ENCODE results near the gene TIAL1.
"Not testable (repeated sequence)": the region's sequence is repeated elsewhere in the genome, so short reads cannot be mapped to it uniquely, and the experiment has no call there.

The TIAL1 gene

DNA sequence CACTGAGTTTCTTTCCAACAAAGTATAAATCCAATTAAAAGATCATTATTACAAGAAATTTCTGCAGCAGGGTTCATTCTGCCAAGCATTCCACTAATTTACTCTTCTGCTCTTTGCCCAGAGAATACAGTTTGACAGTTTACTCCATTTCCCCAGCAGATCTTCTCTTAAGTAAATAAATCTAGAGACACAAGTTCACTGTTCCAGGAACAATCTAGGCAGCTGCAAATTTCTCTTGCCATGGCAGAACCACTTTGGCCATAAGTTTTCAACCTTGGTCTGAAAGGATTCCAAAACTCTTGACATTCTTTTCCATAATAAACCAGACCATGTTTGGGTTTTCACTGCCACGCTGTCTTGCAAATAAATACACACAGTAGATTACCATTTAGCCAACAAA lies 65.7 kb downstream of the TIAL1 start:
- DNase-seq (ENCODE audit: low read depth) = no peak

DNA sequence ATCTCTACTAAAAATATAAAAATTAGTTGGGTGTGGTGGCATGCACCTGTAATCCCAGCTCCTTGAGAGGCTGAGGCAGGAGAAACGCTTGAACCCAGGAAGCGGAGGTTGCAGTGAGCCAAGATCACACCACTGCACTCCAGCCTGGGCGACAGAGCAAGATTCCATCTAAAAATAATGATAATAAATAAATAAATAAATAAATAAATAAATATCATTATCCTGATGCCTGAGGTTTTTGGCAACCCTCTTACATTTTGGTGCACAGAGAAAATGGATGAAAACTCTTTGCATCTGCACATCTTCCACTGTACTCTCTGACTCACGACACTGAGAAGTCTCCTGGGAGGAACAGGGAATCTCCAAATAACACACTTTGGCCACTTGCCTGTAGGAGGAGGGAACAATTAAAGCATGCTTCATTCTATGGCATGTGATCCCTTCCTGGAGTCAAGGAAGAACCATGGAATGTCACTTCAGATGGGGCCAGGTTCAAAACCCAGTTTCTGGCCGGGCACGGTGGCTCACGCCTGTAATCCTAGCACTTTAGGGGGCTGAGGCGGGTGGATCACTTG lies 68.0 kb downstream of the TIAL1 start:
- DNase-seq (ENCODE audit: low read depth) = not testable (repeated sequence)

DNA sequence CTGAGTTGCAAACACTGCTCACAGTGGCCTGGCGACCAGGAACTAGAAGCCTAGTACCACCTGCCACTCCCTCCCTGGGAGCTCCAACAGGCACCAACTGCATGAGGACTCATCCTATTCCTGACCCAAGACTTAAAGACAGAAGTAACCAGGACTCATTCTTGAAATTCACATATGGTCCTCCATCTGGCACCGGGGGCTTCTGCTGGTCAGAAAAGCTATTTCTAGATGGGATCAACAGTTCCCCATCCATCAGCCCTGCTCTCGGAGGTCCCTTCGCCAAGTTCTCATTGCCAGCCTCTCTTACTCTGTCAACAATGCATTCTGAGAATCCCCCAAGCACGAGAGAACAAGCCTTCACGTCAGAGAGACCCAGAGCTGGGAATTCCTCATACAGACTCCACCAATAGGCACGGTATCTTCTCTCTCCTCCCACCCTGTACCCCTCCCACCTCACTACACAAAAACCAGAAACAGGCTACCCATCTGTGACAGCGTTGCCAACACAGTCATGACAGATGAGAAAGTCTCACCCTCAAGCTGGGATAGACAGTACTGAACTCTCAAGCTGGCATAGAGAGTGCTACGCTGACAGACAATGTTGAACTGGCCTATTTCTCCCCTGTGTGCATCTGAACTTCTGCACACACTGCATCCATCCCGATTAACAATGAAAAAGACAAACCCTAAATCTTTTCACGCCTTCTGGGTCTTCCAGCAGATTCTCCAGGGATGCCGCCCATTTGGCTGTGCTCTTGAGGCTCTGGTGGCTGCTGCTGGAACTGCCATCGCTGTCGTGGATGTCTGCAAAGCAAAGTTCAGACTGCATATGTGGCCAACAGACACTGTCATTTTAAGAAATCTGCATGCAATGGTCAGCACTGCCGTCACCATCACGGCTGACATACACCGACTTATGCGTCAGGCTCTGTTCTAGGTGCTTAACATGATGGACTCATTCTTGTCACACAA lies 69.9 kb downstream of the TIAL1 start:
- DNase-seq (ENCODE audit: low read depth) = no peak

DNA sequence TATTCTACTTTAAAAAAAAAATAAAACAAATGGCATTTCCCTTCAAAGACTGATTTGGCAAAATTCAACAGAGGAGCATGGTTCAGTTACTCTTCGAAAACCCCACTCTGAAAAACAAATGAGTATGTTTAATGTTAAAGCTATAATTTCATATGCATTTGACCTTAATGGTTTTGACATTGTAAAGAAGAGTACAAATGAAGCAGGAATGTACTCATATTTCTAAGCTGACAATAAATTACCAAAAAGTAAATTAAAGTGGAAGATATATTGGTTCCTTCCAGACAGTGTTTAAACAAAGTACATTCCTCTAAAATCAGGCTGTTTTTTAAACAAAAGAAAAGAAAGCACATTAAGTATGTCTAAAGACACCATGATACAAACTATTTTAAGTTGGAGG lies 70.6 kb downstream of the TIAL1 start:
- DNase-seq (ENCODE audit: low read depth) = no peak

DNA sequence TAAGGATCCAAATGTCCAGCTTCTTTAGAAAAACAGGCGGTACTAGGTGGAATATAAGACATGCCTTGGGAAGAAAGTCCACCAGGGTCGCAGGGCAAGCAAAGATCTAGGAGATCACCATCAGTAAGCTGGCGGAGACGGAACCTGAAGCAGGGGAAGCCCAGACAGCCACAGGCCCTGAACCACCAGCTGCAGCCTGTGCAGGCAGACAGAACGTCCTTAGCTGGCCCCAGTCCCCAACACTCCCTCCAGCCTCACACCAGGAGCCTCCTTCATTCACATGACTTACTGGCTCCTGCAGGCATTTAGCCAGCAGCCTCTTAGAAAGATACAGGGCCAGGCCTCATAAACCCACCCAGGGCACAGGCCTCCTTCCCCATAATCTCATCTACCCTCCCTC lies 71.6 kb downstream of the TIAL1 start:
- DNase-seq (ENCODE audit: low read depth) = no peak

DNA sequence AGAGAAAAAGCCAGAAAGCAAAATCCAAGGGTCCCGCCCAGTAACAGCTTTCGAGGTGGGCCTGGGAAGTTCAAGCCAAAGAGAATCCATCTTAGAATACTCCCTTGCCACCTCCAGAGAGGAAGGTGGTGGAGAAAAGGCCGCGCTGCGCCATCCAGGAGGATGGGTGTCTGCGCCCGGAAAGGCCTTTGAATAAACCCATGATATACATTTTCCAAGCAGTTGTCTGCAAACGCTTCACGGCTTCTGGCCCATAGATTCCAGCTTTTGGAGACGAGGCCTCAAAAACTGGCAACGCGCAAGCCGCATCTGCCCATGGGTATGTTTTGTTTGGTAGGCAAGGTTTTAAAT lies 72.1 kb downstream of the TIAL1 start:
- no peak for DNase-seq (ENCODE audit: low read depth)

DNA sequence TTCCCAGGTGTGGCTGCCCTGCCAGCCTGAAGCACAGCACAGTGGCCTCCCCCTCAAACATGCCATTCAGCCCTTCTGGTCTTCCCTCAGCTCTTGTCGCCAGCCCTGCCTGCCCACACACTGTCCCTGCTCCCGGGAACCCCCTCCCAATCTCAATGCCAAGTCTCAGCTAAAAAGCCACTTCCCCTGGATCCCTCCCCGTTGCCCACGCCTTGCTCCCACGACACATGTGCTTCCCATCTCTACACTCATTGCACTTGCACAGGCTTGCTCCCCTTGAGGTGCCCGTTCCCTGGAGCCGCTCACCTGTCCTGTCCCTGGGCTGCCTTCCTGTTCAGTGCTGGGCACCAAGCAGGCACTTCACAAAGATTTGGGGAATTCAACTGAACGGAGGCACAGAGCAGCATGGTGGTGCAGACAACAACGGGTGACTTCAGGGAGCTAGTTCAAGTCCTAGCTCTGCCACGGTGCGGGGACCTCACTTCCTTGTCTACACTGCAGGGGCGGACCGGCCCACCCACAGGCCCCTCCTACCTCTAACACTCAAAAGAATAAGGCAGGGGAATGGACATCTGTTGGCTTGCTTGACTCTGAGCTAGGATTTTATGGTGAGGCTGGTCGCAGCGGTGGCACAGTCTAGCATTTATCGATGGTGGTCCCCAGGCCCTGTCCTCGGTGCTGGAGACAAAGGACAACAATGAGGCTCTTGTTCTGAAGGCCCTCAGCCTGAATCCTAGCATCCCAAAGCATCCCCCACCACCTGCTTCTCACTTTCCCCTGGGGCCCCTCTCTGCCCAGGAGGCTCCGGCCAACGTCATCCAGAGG lies 72.7 kb downstream of the TIAL1 start:
- no peak for DNase-seq (ENCODE audit: low read depth)

Measured in CMK (cell line).